ENCODE results near the gene MICOS13.

The MICOS13 gene

DNA sequence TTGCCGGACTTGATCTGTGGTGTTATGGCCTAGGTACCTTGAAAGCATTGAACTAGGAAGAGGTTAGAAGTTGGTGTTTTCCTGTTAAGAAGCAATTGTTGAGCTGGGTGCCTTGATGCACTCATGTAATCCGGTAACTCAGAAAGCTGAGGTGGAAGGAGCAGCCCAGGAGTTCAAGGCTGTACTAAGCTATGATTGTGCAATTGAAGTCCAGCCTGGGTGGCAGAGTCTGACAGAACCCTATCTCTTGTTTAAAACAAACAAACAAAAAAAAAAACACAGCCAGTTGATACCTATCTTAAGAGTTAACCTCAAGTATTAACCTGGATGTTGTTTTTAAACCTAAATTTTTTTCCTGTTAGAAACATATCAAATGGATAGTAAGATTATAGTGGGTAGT, 38.1 kb downstream of the MICOS13 start:
- in situ Hi-C loops (cut with MboI; ENCODE audit: low sequenced_read_pairs, unreplicated experiment) = no loop called here
- TF ChIP-seq, protein P1, sequence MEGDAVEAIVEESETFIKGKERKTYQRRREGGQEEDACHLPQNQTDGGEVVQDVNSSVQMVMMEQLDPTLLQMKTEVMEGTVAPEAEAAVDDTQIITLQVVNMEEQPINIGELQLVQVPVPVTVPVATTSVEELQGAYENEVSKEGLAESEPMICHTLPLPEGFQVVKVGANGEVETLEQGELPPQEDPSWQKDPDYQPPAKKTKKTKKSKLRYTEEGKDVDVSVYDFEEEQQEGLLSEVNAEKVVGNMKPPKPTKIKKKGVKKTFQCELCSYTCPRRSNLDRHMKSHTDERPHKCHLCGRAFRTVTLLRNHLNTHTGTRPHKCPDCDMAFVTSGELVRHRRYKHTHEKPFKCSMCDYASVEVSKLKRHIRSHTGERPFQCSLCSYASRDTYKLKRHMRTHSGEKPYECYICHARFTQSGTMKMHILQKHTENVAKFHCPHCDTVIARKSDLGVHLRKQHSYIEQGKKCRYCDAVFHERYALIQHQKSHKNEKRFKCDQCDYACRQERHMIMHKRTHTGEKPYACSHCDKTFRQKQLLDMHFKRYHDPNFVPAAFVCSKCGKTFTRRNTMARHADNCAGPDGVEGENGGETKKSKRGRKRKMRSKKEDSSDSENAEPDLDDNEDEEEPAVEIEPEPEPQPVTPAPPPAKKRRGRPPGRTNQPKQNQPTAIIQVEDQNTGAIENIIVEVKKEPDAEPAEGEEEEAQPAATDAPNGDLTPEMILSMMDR (IDR thresholded peaks at IDR 0.05; ENCODE audit: borderline replicate concordance, control extremely low read depth, extremely low read depth, insufficient read depth, missing control alignments) = no peak
- no peak for DNase-seq (ENCODE audit: low spot score)

DNA sequence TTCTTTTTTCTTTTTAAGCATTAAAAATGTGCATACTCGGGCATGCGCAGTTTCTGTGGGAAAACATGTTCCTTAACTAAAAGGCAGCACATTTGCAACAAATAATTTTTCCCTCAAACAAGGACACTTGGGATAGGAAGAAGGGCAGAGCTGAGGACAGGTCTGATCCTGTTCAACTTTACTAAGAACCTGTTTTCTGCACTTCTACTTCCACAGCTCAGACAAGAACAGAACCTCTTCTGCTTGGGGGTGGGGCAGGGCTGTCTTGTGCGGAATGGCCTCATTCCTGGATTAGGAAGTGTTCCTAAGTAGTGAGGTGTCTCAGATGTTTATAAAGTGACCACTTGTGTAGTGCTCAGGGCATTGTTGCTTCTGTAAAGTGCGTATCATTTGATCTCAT, 39.1 kb downstream of the MICOS13 start:
- no peak for DNase-seq (ENCODE audit: low spot score)
- TF ChIP-seq, protein P1 (IDR thresholded peaks at IDR 0.05; ENCODE audit: borderline replicate concordance, control extremely low read depth, extremely low read depth, insufficient read depth, missing control alignments) = no peak
- in situ Hi-C loops (cut with MboI; ENCODE audit: low sequenced_read_pairs, unreplicated experiment) = no loop called here

DNA sequence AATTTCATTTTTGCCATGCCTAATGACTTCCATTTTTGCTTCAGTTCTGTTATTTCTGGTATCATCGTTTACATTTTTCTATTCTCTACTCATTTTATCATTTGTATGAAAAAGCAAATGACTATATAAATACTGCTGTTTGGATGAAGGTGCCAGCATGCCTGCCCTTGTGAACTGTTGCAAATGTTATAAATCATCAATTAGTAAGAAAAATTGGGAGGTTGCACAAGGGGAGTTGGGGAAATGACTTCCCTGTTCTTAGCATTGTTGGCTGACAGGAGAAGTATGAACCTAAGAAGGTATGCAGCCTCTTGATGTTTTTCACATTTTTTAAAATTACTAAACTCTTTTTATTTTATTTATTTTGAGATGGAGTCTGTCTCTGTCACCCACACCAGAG, 42.3 kb downstream of the MICOS13 start:
- in situ Hi-C loops (cut with MboI; ENCODE audit: low sequenced_read_pairs, unreplicated experiment) = no loop called here
- TF ChIP-seq, protein P1 (IDR thresholded peaks at IDR 0.05; ENCODE audit: borderline replicate concordance, control extremely low read depth, extremely low read depth, insufficient read depth, missing control alignments) = no peak
- no peak for DNase-seq (ENCODE audit: low spot score)

DNA sequence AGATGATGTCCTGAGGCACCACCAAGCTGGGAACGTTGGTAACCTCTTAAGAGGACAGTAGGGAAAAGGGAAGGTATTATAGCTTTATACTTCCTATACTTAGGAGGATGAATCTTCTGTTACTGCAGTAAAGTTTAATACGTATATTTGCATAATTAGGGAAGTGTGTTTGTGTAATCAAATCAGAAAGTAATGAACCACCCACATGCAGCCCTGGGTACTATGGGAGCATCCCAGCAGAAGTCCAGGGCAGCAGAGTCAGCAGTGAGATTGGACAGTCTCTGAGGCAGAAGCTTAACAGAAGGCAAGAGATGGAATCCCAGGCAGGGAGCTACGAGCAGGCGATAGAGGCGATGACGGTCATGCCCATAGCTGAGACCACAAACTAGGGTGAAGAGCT, 44.9 kb downstream of the MICOS13 start:
- in situ Hi-C loops (cut with MboI; ENCODE audit: low sequenced_read_pairs, unreplicated experiment) = no loop called here
- no peak for DNase-seq (ENCODE audit: low spot score)
- TF ChIP-seq, protein P1 (IDR thresholded peaks at IDR 0.05; ENCODE audit: borderline replicate concordance, control extremely low read depth, extremely low read depth, insufficient read depth, missing control alignments) = no peak

DNA sequence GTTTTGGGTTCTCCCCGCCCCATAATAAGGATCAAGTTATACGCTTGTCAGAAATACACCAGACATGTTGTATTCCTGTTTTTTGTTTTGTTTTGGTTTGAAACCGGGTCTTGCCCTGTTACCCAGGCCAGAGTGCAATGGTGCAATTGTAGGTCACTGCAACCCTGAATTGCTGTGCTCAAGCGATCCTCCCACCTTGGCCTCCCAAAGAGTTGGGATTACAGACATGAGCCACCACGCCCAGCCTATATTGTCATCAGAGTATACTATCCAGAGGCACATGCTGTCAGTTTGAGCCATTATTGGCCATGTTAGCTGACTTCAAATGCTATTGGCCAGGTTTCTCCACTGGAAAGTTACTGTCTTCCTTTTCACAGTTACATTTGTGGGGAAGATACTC, 47.7 kb downstream of the MICOS13 start:
- no peak for DNase-seq (ENCODE audit: low spot score)
- TF ChIP-seq, protein P1 (IDR thresholded peaks at IDR 0.05; ENCODE audit: borderline replicate concordance, control extremely low read depth, extremely low read depth, insufficient read depth, missing control alignments) = no peak
- in situ Hi-C loops (cut with MboI; ENCODE audit: low sequenced_read_pairs, unreplicated experiment) = no loop called here

DNA sequence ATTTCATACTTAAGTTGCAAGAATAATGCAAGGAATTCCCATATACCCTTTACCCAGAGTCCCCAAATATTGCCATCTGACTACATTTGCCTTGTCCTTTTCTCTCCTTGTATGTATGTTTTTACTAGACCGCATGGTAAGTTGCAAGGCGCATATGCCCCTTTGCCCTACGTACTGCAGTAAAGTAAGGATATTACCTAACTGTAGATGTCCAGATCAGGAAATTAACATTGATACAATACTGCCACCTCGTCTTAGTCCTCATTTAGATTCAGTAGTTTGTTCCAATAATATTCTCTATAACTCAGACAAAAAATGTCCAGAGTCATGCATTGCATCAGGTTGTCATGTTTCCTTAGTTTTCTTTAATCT, 48.1 kb downstream of the MICOS13 start:
- TF ChIP-seq, protein P1 (IDR thresholded peaks at IDR 0.05; ENCODE audit: borderline replicate concordance, control extremely low read depth, extremely low read depth, insufficient read depth, missing control alignments) = no peak
- in situ Hi-C loops (cut with MboI; ENCODE audit: low sequenced_read_pairs, unreplicated experiment) = no loop called here
- DNase-seq (ENCODE audit: low spot score) = no peak
